Measurements from ENCODE around the gene ZNF438. TPM values are rescaled to one million over a fixed set of nuclear protein-coding genes. Genes with fewer than 3 reads are reported as not detected.

ZNF438 gene
- total and polyA plus RNA-seq, 8 donors, result 9.6 to 20.1 (median 10.7) TPM

DNA sequence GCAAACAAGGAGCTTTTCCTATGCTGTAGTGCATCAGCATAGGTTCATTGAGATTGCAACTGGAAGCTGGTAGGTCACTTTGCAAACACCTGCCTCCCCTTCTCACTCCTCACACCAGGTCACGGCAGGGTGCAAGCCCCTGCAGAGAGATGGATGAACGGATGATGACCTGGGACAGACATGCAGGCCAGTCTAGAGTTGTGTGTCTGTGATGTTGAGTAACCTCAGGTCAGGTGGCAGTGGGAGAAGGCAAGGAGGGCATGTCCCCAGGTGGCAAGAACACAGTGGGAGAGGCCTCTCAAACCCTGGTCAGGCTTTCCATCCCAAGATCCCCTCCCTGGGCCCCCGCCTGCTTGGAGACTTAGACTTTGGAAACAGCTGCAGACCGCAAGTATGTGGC lies 205.0 kb downstream of the ZNF438 start:
- Histone ChIP-seq H3K4me3 (no peak overlapping the region), H3K36me3 (no peaks in the 10 kb centered on the region), H3K27me3 (no peaks in the 10 kb centered on the region), H3K27ac (no peak overlapping the region), H3K9me3 (no peaks in the 10 kb centered on the region), H3K4me1 (no peaks in the 10 kb centered on the region)
- no peak for ATAC-seq
- DNase-seq, result no peak
- intact Hi-C loops (cut with DNase I), result no loop called here
- TF ChIP-seq, protein P1, sequence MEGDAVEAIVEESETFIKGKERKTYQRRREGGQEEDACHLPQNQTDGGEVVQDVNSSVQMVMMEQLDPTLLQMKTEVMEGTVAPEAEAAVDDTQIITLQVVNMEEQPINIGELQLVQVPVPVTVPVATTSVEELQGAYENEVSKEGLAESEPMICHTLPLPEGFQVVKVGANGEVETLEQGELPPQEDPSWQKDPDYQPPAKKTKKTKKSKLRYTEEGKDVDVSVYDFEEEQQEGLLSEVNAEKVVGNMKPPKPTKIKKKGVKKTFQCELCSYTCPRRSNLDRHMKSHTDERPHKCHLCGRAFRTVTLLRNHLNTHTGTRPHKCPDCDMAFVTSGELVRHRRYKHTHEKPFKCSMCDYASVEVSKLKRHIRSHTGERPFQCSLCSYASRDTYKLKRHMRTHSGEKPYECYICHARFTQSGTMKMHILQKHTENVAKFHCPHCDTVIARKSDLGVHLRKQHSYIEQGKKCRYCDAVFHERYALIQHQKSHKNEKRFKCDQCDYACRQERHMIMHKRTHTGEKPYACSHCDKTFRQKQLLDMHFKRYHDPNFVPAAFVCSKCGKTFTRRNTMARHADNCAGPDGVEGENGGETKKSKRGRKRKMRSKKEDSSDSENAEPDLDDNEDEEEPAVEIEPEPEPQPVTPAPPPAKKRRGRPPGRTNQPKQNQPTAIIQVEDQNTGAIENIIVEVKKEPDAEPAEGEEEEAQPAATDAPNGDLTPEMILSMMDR (IDR thresholded peaks at IDR 0.05), result no peak

DNA sequence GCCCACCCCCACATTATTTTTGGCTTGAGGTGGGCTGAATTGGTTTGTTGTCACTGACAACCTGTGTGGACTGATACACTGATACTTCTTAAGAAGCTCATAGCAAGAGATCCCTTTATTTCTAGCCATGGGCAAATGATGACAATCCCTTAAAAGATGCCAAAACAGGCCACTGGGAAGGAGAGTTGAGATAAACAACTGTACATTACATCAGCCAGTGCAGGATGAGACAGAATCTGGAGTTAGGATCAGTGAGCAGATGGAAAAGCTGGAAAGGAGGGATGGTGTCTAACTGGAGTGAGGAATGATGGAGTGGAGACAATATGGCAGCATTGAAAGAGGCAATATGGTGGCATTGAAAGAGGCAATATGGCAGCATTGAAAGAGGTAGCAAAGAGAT lies 206.2 kb downstream of the ZNF438 start:
- TF ChIP-seq, protein P1 (IDR thresholded peaks at IDR 0.05), result no peak
- Histone ChIP-seq H3K27me3 (no peaks in the 10 kb centered on the region), H3K4me3 (no peak overlapping the region), H3K9me3 (no peaks in the 10 kb centered on the region), H3K27ac (no peak overlapping the region), H3K4me1 (no peaks in the 10 kb centered on the region), H3K36me3 (no peaks in the 10 kb centered on the region)
- intact Hi-C loops (cut with DNase I), result no loop called here
- ATAC-seq (no peak), DNase-seq (no peak)

DNA sequence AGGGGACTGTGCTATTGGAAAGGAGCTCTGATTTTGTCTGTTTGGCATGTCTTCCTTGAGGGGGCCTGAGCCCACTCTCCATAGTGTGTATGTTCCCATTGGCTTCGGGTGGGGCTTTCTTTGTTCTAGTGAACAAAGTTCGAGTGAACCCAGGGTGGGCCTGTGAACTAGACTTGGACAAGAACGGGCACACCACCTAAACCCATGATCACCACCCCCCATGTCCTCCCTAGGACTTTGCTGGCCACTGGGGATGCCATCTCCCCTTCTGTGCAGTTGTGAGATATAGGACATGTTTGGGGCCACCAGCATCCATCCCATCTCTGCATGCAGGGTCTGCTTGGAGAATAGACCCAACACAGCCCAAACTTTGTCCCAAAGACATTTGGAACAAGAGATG lies 206.6 kb downstream of the ZNF438 start:
- H3K27ac ChIP-seq, result no peak overlapping the region
- no peaks in the 10 kb centered on the region for H3K9me3 ChIP-seq
- no peak overlapping the region for H3K4me3 ChIP-seq
- H3K36me3 ChIP-seq, result no peaks in the 10 kb centered on the region
- DNase-seq (no peak), ATAC-seq (no peak)
- no peaks in the 10 kb centered on the region for H3K4me1 ChIP-seq
- no peaks in the 10 kb centered on the region for H3K27me3 ChIP-seq
- TF ChIP-seq, protein P1 (IDR thresholded peaks at IDR 0.05), result no peak
- intact Hi-C loops (cut with DNase I), result no loop called here

DNA sequence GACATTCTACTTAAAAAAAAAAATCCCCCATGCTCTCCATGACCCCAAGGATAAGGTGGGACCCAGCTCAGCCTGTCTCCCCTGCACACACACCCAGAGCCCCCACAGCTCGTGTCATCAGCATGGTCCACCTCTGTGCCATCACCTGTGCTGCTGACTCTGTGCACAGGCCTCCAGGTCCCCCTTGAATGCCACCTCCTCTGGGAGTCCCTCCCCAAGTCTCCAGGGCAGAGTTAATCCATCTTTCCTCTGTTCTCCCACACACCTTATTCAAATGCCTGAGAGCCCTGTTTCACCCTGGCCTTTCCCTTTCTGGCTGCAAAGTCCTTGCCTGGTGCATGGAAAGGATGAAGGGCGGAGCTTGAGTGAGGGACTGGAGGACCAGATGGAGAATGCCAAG lies 208.0 kb downstream of the ZNF438 start:
- H3K27ac ChIP-seq, result no peak overlapping the region
- H3K4me3 ChIP-seq, result no peak overlapping the region
- H3K36me3 ChIP-seq, result no peaks in the 10 kb centered on the region
- intact Hi-C loops (cut with DNase I), result no loop called here
- DNase-seq (no peak), ATAC-seq (no peak)
- no peaks in the 10 kb centered on the region for H3K4me1 ChIP-seq
- no peaks in the 10 kb centered on the region for H3K27me3 ChIP-seq
- no peaks in the 10 kb centered on the region for H3K9me3 ChIP-seq
- TF ChIP-seq, protein P1 (IDR thresholded peaks at IDR 0.05), result no peak

DNA sequence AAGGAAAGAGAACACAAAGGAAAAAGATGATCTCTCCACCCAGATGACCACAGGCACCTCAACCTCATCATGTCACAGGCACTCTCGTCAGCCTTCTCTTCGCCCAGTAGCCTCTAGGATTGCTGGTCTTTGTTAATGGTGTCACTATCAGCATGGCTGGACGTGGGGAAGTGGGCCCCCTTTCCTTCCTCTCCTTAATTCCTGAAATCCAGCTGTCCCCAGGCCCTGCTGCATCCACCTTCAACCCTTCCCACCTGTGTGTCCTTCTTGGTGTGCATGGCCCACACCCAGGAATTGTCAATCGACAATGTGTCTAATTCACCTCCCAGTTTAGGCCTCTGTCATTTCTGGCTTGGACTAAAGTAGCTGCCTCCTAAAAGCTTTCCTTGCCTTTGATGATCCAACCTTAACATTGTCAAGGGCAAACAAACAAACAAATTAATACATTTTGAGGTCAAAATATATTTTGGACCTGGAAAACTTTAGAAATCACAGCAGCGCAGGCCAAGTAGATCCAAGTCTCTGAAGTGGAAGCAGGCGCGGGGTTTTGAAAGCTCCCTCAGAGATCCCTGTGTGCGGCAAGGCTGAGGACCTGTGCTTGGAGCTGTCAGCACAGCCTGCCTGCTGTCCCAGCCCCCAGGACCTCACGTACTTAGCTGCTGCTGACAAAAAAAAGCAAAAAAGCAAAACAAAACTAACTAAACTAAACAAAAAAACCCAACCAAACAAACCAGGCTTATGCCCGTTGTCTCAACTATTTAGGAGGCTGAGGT lies 208.8 kb downstream of the ZNF438 start:
- H3K9me3 ChIP-seq, result no peaks in the 10 kb centered on the region

More for the DNA sequence above, 208.8 kb downstream of the ZNF438 start:
- TF ChIP-seq, protein P1 (IDR thresholded peaks at IDR 0.05), result no peak
- H3K27me3 ChIP-seq, result no peaks in the 10 kb centered on the region
- intact Hi-C loops (cut with DNase I), result no loop called here
- ATAC-seq (no peak), DNase-seq (no peak)
- no peak overlapping the region for H3K27ac ChIP-seq
- H3K4me3 ChIP-seq, result no peak overlapping the region
- H3K4me1 ChIP-seq, result no peaks in the 10 kb centered on the region
- no peaks in the 10 kb centered on the region for H3K36me3 ChIP-seq

Data from left lung (tissue), 10 donors.